NCI-H2196 treated with DMSO at 0.1 percent for 48 hours (cell line): ENCODE results near the gene GLTPD2.

Experiments
- DNase-seq: peaks from one replicate; lab custom pipeline; 2025; ENCODE audit not compliant: unreplicated experiment; lab: John Stamatoyannopoulos, UW

GLTPD2 gene

GRCh38 chr17:4788807-4789700 is at the start of gene GLTPD2:
GLTPD2 (plus strand) TSS chr17:4788964; CDS start chr17:4789012, 48 bp downstream.
- no peak for DNase-seq

DNA sequence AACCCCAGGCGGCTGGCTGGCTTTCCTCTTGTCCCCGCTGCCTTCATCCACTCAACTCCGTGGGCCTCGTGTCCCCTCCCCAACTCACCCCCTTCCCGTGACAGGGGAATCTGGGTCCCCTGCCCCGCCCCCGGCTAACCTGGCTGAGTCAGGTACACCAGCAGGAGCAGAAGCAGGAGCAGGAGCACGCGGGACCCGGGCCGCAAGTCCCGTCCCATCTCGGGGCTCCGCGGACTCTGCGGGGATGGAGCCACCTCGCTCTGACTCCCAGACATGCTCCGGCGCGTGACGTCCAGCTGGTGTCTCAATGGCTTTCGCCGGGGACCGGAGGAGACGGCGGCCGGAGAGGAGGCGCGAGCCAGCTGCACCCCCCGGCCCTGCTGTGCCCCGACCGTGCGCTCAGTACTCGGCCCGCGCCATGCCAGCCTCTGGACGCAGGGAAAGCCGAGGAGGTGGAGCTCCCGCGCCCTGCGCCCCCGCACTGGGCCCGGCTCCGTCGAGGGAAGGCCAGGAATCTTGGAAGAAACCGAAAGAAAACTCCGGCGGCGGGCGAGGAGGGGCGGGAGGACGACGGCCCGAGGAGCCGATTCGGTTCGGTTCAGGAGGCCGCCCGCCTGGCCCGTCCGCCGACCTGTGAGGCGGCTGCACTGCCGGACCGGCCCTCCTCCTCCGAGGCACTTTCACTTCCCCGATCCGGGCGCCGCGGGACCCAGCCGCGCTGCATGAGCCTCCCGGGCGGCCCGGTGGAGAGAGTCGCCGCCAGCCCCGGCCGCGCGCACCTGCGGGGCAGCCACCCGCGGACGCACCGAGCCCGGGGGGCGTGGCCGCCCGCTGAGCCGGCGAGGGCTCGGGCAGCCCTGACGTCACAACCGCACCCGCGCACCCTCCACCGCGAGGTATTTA is 49.4 kb upstream of the GLTPD2 start, which contains the start of the genes CXCL16 and ZMYND15:
TSS of gene CXCL16 (minus strand) at position 807 of the 903 bp plus-strand sequence. CDS start at position 218, 589 bp downstream.
TSS of gene ZMYND15 (plus strand) at position 712 of the 903 bp plus-strand sequence. CDS start 716 bp downstream, outside the sequence.
- DNase-seq: no peak

- no peak for DNase-seq
Measured at GRCh38 chr17:4740025-4740351, 48.8 kb upstream of the GLTPD2 start.

GRCh38 chr17:4740584-4740983 is 48.2 kb upstream of the GLTPD2 start:
- DNase-seq: no peak

GRCh38 chr17:4741544-4741943 is 47.2 kb upstream of the GLTPD2 start:
- no peak for DNase-seq

DNA sequence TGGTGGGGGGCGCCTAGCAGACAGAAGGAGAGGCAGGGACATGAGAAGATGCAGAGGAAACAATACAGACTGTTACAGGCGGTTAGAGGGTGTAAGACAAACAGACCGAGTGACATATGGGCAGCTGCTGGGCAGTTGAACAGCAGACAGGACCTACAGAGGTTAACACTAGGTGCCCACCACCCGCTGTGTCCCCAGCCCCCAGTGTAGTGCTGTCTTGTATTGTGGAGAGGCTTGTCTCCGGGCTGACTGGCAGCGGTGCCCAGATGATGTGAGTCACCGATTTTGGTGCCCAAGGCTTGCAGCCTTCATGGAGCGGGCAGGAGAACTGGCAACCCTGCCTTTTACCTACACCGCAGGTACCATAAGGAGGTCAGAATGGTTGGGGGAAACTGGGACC is 46.6 kb upstream of the GLTPD2 start:
- DNase-seq: no peak

GRCh38 chr17:4742629-4743028 is 46.1 kb upstream of the GLTPD2 start:
- no peak for DNase-seq

GRCh38 chr17:4743216-4743615 is 45.5 kb upstream of the GLTPD2 start:
- DNase-seq: no peak

GRCh38 chr17:4743898-4744297 is 44.9 kb upstream of the GLTPD2 start:
- DNase-seq: no peak

GRCh38 chr17:4744999-4745969 is 43.5 kb upstream of the GLTPD2 start:
- DNase-seq: no peak

DNA sequence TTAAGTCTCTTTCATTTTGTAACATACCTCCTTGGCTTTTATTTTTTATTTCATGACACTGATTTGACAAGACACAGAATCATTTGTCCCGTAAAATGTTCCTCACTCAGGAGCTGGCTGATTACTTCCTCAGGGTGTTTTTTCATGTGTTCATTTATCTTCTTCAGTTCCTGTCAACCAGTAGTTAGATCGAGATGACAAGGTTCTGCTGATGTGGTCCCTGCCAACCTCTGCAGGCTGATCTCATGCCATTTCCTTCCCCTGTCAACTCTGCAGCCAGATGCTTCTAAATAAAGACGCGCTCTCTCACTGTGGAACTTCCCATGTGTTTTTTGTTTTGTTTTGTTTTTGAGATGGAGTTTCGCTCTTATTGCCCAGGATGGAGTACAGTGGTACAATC is 40.9 kb upstream of the GLTPD2 start:
- no peak for DNase-seq

GRCh38 chr17:4748686-4749085 is 40.1 kb upstream of the GLTPD2 start:
- no peak for DNase-seq

DNA sequence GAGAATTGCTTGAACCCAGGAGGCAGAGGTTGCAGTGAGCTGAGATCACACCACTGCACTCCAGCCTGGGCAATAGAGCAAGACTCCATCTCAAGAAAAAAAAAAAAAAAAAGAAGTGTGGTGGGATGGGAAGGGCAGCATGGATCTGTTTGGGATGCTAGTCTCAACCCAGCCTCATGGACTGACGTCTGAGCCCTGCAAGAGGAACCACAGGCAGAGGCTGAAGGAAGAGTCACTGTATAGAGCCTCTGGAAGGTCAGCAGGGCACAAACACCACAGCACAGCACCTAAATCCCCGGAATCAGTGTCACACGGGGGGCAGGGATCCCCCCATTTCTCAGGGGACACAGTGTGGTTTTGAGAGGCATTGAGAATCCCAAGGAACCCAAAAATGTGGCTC is 38.2 kb upstream of the GLTPD2 start:
- DNase-seq: no peak

DNA sequence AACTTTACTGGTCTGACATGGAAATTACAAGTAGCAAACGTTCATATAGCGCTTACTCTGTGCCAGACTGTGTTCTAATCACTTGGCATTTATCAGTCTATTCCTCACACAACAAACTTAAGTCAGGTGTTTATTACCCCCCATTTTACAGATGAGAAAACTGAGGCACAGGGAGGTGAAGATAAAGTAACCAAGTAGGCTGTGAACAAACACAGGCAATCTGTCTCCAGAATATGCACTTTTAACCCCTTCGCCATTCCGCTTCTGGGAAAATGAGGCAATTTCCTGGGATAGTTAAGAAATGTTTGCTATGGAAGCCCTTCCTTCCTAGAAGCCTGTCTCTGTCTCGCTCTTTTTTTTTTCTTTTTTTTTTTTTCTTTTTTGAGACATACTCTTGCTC is 36.8 kb upstream of the GLTPD2 start:
- no peak for DNase-seq

- no peak for DNase-seq
Measured at GRCh38 chr17:4753392-4753791, 35.4 kb upstream of the GLTPD2 start.

GRCh38 chr17:4759776-4760236 is 29.0 kb upstream of the GLTPD2 start:
- no peak for DNase-seq

DNA sequence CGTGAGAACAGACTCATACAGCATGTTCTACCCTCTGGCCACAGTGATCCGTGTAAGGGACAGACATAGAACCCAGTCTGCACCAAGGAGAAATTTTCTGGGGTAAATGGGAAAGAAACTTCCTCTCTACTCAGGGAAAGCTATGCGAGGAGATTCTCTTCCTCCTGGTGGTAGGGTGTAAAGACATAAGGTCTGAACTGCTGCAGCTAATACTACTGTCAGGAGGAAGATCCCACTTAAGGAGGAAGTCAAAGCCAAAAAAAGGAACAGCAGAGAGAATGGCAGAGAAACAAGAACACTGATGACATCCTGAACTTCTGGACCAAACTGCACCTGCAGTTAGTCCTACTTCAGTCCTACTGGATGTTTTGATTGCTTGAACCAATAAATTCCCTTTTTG is 24.2 kb upstream of the GLTPD2 start:
- no peak for DNase-seq

DNA sequence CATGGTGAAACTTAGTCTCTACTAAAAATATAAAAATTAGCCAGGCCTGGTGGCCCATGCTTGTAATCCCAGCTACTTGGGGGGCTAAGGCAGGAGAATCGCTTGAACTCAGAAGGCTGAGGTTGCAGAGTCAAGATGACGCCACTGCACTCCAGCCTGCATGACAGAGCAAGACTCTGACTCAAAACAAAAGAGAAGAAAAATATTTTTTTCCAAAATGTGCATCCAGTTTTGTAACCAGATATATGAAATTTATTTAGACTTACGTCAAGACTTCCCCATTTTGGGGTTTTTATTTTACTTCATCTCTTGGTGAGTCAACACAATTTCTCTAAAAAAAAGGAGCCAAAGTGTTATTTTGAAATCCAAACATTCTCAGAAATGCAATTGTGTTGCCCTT is 22.6 kb upstream of the GLTPD2 start:
- DNase-seq: no peak

DNA sequence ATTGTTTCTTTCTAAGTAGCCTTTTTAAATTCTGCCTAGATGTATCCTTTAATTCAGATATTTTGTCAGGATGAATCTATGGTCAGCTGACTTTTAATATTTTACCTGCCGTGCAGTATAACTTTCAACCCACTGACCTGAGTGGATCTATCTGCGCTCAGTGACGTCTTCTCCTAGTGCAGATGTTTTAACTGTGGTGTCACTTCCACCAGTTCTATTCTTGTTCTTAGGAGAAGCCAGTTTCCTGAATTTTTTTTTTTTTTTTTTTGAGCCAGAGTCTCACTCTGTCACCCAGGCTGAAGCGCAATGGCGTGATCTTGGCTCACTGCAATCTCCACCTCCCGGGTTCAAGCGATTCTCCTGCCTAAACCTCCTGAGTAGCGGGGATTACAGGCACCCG is 22.0 kb upstream of the GLTPD2 start:
- DNase-seq: no peak

DNA sequence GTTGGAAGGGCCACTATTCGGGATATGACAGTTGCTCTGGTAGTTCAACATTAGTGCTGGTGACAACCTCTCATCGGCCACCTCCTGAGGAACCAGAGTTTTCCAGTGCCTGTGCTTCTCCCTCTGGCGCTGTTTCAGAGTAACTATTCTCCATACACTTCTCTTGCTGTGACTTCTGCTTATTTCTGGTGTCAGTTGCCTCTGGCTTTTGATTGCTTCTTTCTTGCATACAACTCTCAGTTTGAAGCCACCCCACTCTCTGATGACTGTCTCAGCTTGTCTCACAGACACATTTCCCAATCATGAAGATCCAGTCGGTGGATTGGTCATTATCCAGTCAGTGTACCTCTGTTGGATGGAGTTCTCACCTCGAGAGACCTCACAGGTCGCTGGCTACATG is 20.5 kb upstream of the GLTPD2 start:
- DNase-seq: no peak

- DNase-seq: no peak
Measured at GRCh38 chr17:4769628-4770027, 19.1 kb upstream of the GLTPD2 start.
